MM.1S (cell line): ENCODE data around the gene DUSP19.

Source experiments
- DNase-seq: peaks from one replicate; pipeline ENCODE4 v3.0.0-alpha.2; 2015
- H2AFZ ChIP-seq: fragments of 300-600 bp; sonication (generic); 2 replicates; pipeline ENCODE4 v1.6.0; 2016; ENCODE audit warnings: antibody characterized with exemption, low read length
- H3F3A ChIP-seq: fragments of 300-600 bp; sonication (generic); 2 replicates; pipeline ENCODE4 v1.6.1; 2016; ENCODE audit warnings: mild to moderate bottlenecking, antibody characterized with exemption, low read length, moderate library complexity, mixed read lengths; ENCODE audit not compliant: insufficient read depth
- H3K27ac ChIP-seq: fragments of 300-600 bp; sonication (generic); 2 replicates; pipeline ENCODE4 v1.5.1; 2016; ENCODE audit warnings: mild to moderate bottlenecking, low read length
- H3K27me3 ChIP-seq: fragments of 300-600 bp; sonication (generic); replicated peaks from 2 replicates; pipeline ENCODE4 v1.6.0; 2016; ENCODE audit warnings: low read length; ENCODE audit not compliant: insufficient read depth
- H3K36me3 ChIP-seq: fragments of 300-600 bp; sonication (generic); replicated peaks from 2 replicates; pipeline ENCODE4 v1.6.1; 2016; ENCODE audit warnings: mild to moderate bottlenecking, low read length, mixed read lengths; ENCODE audit not compliant: insufficient read depth
- H3K4me1 ChIP-seq: fragments of 300-600 bp; sonication (generic); 2 replicates; pipeline ENCODE4 v1.6.1; 2016; ENCODE audit warnings: low read length, mixed read lengths
- H3K4me2 ChIP-seq: fragments of 300-600 bp; sonication (generic); 2 replicates; pipeline ENCODE4 v1.6.0; 2016; ENCODE audit warnings: low read depth, low read length
- H3K4me3 ChIP-seq: fragments of 300-600 bp; sonication (generic); 2 replicates; pipeline ENCODE4 v1.5.1; 2016; ENCODE audit warnings: low read length, mixed read lengths
- H3K79me2 ChIP-seq: fragments of 300-600 bp; sonication (generic); 2 replicates; pipeline ENCODE4 v1.6.1; 2016; ENCODE audit warnings: mixed run types, low read length, mixed read lengths
- H3K9ac ChIP-seq: fragments of 300-600 bp; sonication (generic); 2 replicates; pipeline ENCODE4 v1.6.1; 2016; ENCODE audit warnings: low read length, mixed read lengths
- H3K9me2 ChIP-seq: fragments of 300-600 bp; sonication (generic); replicated peaks from 2 replicates; pipeline ENCODE4 v1.6.1; 2016; ENCODE audit warnings: mild to moderate bottlenecking, low read length, mixed read lengths; ENCODE audit not compliant: insufficient read depth
- H3K9me3 ChIP-seq: fragments of 300-600 bp; sonication (generic); replicated peaks from 2 replicates; pipeline ENCODE4 v1.6.1; 2016; ENCODE audit warnings: mild to moderate bottlenecking, low read length, mixed read lengths; ENCODE audit not compliant: insufficient read depth
- H4K20me1 ChIP-seq: fragments of 300-600 bp; sonication (generic); 2 replicates; pipeline ENCODE4 v1.6.1; 2016; ENCODE audit warnings: mild to moderate bottlenecking, low read length, moderate library complexity, mixed read lengths; ENCODE audit not compliant: insufficient read depth
- EZH2 ChIP-seq: fragments of 300-600 bp; sonication (generic); optimal IDR thresholded peaks from 2 replicates; pipeline ENCODE3; 2017; ENCODE audit warnings: low read depth, mild to moderate bottlenecking, antibody characterized with exemption, low read length, mixed read lengths
- EZH2phosphoT487 ChIP-seq: fragments of 300-600 bp; sonication (generic); IDR thresholded peaks from 2 replicates; pipeline ENCODE4 v1.6.1; 2018; ENCODE audit warnings: antibody characterized with exemption, low read length
- TF ChIP-seq, protein P1 (sequence below): fragments of 300-600 bp; sonication (generic); IDR thresholded peaks from 2 replicates; pipeline ENCODE4 v1.5.1; 2016; ENCODE audit warnings: antibody characterized with exemption, low read length, mixed read lengths

Gene DUSP19

DNA sequence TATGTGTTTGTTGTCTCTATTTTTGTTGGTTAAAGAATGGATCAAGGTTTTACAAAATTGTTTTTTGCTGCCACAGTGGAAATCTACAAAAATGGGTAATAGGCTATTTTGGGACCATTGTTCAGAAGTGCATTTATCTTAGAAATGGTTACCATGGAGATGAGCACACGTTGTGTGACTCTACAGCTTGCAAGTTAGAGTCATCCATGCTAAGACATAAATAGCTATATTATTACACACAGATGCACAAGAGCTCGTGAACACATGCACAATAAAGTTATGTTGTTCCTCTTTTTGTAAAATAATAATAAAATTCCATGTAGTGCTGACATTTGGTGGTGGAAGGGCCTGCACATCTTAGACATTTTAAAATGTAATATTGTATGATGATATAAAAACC is 15.5 kb upstream of the DUSP19 start:
- Histone ChIP-seq H3K9ac (no peak overlapping the region), H4K20me1 (no peaks in the 10 kb centered on the region), H3K9me2 (no peaks in the 10 kb centered on the region), H3F3A (no peaks in the 10 kb centered on the region), H3K4me1 (no peaks in the 10 kb centered on the region), H2AFZ (no peak overlapping the region), H3K4me2 (no peak overlapping the region), H3K27ac (no peak overlapping the region), H3K36me3 (no peaks in the 10 kb centered on the region), H3K4me3 (no peak overlapping the region), H3K9me3 (no peaks in the 10 kb centered on the region; the same call in 1 of the 2 replicates), H3K79me2 (no peaks in the 10 kb centered on the region), H3K27me3 (no peaks in the 10 kb centered on the region)
- TF ChIP-seq EZH2phosphoT487 (no peak), EZH2 (no peak)
- TF ChIP-seq, protein P1, sequence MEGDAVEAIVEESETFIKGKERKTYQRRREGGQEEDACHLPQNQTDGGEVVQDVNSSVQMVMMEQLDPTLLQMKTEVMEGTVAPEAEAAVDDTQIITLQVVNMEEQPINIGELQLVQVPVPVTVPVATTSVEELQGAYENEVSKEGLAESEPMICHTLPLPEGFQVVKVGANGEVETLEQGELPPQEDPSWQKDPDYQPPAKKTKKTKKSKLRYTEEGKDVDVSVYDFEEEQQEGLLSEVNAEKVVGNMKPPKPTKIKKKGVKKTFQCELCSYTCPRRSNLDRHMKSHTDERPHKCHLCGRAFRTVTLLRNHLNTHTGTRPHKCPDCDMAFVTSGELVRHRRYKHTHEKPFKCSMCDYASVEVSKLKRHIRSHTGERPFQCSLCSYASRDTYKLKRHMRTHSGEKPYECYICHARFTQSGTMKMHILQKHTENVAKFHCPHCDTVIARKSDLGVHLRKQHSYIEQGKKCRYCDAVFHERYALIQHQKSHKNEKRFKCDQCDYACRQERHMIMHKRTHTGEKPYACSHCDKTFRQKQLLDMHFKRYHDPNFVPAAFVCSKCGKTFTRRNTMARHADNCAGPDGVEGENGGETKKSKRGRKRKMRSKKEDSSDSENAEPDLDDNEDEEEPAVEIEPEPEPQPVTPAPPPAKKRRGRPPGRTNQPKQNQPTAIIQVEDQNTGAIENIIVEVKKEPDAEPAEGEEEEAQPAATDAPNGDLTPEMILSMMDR, result no peak
- DNase-seq, result peak; percentile 33

DNA sequence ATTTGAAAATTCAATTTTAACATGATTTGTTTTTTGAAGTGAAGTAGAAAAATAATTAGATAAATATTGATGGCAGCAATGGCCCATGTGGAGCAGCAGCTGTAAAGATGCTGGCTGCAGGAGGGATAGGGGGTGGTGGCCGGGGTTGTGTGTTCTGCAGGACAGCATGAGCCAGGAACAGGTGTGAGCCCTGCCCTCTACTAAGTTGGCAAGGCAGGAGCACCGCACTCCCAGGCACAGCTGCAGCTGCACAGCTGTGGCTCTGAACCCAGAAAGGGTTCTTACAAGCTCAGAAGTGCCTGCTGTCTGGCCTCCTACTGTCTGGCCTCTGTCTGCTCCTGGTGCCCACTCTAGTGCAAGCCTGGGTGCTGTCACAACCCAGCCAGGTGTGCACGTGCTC is 10.0 kb upstream of the DUSP19 start:
- no peaks in the 10 kb centered on the region for H3K36me3 ChIP-seq
- H3K9me3 ChIP-seq, result no peaks in the 10 kb centered on the region; the same call in 1 of the 2 replicates
- H3K79me2 ChIP-seq, result no peaks in the 10 kb centered on the region
- H3K9ac ChIP-seq, result no peak overlapping the region
- H3F3A ChIP-seq, result no peaks in the 10 kb centered on the region
- H3K27ac ChIP-seq, result no peak overlapping the region
- no peak overlapping the region for H3K4me2 ChIP-seq
- H3K27me3 ChIP-seq, result no peaks in the 10 kb centered on the region
- no peak overlapping the region for H2AFZ ChIP-seq
- H4K20me1 ChIP-seq, result no peaks in the 10 kb centered on the region
- H3K4me1 ChIP-seq, result no peaks in the 10 kb centered on the region
- no peak for DNase-seq
- no peak overlapping the region for H3K4me3 ChIP-seq
- TF ChIP-seq, protein P1, result no peak
- TF ChIP-seq EZH2phosphoT487 (no peak), EZH2 (no peak)
- no peaks in the 10 kb centered on the region for H3K9me2 ChIP-seq

DNA sequence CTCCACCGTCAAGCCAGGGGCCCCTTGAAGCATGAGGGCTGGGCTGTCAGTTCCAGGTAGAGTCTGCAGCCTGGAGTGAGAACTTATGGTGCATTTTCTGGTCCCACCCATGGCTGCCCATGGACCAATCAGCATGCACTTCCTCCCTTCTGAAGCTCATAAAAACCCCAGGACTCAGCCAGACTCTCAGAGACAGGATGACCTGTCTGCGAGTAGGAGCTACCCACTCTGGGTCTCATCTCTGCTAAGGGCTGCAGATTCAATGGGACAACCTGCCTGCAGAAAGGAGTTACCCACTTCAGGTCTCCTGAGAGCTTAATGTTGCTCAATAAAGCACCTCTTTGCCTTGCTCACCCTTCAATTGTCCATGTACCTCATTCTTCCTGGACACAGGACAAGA is 9.4 kb upstream of the DUSP19 start:
- H3K4me3 ChIP-seq, result no peak overlapping the region
- H3K9me2 ChIP-seq, result no peaks in the 10 kb centered on the region

More for the DNA sequence above, 9.4 kb upstream of the DUSP19 start:
- H4K20me1 ChIP-seq, result no peaks in the 10 kb centered on the region
- no peak overlapping the region for H3K4me2 ChIP-seq
- no peaks in the 10 kb centered on the region for H3K27me3 ChIP-seq
- no peaks in the 10 kb centered on the region for H3F3A ChIP-seq
- H3K27ac ChIP-seq, result no peak overlapping the region
- H3K4me1 ChIP-seq, result no peaks in the 10 kb centered on the region
- H2AFZ ChIP-seq, result no peak overlapping the region
- DNase-seq, result no peak
- H3K9ac ChIP-seq, result no peak overlapping the region
- H3K79me2 ChIP-seq, result no peaks in the 10 kb centered on the region
- no peaks in the 10 kb centered on the region for H3K36me3 ChIP-seq
- TF ChIP-seq EZH2, result no peak
- TF ChIP-seq EZH2phosphoT487, result no peak
- TF ChIP-seq, protein P1, result no peak
- H3K9me3 ChIP-seq, result no peaks in the 10 kb centered on the region; the same call in 1 of the 2 replicates
